H4 (cell line): Measurements from ENCODE around the gene HYAL2. TPM values are rescaled to one million over a fixed set of nuclear protein-coding genes. Genes with fewer than 3 reads are reported as not detected.
A peak's percentile ranks its signal among the peaks of the same experiment; 100 is the strongest.

Experiments used
- DNase-seq: peaks from one replicate; pipeline ENCODE4 v3.0.0-alpha.2; 2015; ENCODE audit warnings: low spot score
- total RNA-seq: library from RNA; depleted of rRNA; stranded (reverse); fragments of >200 nt; shearing (Covaris generic); gene quantifications from 2 replicates; pipeline ENCODE4 v1.2.3, GENCODE V29; 2014

The HYAL2 gene
- total RNA-seq, 1 experiment from 2014 or later = 41.1 TPM

DNA sequence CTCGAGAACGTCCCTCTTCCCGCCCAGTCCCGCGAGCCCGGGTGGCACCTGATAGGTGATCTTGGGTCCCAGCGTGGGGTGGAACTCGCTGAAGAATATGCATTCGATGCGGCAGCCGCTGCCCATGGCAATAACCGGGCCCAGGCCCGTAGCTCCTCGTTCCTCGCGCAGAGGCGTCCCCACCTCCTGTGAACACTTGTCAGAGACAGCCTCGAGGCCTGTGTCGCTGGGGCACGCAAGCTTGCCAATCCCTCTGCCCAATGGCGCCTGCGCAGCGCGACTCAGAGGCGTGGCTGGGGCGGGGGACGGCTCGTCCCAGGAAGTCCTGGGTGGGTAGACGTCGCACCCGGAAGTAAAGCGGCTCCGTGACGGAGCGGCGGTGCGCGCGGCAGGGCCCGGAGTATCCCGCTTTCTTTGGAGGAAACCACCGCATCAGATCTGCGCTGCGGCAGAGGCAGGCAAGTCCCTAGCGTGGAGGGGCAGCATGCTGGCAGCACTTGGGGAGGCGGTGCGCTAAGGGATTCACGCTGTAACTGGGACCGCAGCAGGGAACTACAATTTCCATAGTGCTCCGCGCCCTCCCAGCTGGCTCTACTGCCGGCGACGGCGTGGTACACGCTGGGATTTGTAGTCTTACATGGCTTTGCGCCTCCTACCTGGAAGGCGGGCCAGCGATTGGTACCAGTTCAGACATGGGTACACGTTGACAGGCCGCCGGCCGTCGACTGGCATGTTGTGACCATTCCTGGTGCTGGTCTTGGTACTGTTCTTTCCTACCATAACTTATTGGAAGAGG is 28.2 kb upstream of the HYAL2 start, which contains the start of the genes CYB561D2 and NPRL2:
Gene CYB561D2 (plus strand): TSS at position 336 of the 796 bp plus-strand sequence. CDS start 572 bp downstream, outside the sequence.
Gene NPRL2 (minus strand): TSS at position 249 of the 796 bp plus-strand sequence. CDS start 123 bp downstream, at position 126.
- peak; percentile 86 for DNase-seq

DNA sequence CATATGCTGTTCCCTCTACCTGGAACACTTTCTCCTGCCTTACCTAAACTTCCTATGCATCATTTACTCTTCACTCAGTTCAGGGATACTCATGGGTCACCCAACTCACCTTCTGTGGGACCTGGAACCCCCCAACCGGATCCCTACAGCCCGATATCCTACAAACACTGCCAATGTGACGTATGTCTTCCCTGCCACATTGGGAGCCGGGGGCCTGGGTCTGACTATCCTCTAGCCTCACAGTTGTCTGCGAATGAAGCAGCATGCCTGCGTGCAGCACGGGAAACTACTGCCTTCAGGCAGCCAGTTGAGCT is 27.6 kb upstream of the HYAL2 start:
- DNase-seq = no peak

DNA sequence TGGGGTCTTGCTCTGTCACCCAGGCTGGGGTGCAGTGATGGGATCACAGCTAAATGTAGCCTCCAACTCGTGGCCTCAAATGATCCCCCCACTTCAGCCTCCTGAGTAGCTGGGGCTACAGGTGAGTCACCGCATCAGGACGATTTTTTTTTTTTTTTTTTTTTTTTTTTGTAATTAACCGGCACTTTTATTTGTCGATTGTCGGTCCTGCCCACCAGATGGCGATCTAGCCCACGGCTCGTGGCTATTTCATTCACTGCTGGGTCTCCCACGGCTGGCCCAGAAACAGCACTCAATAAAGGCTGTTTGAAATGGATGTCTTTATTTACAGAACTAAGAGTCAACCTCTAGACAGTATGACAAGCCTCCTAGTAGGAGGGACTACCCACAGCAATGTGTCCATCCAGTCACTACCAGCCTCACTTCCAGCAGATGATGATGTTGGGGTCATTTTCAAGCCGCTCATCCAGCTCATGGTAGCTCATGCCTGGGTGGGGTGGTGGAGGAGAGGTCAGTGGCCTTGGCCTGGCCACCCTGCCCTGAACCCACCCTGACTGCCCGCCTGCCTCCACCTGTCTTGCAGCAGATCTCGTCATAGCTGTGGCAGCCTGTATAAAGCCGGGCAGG is 24.8 kb upstream of the HYAL2 start:
- peak; percentile 61 for DNase-seq

DNA sequence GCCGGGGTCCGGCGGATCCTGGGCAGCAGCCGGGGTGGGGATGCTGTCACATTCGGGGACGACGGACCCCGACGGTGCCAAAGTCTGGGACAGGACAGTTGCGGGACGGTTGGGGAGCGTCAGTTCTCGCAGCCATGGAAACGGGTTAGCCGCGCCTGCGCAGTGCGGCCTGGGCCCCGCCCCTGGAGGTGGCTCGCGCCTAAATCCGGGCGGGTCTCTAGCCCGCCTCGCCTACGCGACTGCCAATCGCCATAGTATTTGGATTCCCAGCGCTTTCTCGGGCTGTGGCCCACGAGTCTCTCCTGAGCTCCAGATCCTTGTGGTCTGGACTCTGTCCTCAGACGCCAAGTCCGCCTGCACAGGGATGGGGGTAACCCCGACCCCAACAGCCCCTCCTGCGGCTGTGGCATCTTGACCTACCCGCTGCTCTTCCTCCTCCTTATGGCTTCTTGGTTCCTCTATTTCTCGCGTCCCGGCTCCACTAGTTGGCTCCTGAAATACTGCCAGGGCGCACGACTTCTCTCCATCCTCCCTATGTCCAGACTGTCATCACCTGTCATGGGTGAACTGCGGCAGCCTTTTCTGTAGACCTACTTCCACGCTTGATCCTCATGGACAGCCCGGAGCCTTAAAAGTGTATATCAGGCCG is 23.2 kb upstream of the HYAL2 start, which contains the start of gene ZMYND10:
Gene ZMYND10 (minus strand): TSS at position 147 of the 649 bp plus-strand sequence. CDS start 153 bp downstream, outside the sequence.
- DNase-seq = no peak

DNA sequence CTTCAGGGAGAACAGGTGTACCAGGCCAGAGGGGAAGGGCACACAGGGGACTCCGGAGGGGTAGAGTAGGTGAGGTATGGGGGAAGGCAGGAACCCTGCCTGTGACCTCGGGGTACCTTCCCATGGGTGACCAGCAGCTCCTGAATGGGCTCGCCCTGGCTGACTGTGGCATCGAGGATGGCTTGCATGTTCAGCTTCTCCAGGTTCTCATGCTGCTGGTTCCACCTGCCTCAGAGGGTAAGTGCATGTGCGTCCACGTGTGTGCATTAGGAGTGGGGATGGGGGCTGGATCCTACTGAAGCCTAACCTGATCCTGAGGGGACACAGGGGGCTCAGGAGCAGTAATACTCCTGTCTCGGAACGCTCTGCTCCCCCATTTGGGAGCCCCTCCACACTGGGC is 22.5 kb upstream of the HYAL2 start:
- DNase-seq = no peak

DNA sequence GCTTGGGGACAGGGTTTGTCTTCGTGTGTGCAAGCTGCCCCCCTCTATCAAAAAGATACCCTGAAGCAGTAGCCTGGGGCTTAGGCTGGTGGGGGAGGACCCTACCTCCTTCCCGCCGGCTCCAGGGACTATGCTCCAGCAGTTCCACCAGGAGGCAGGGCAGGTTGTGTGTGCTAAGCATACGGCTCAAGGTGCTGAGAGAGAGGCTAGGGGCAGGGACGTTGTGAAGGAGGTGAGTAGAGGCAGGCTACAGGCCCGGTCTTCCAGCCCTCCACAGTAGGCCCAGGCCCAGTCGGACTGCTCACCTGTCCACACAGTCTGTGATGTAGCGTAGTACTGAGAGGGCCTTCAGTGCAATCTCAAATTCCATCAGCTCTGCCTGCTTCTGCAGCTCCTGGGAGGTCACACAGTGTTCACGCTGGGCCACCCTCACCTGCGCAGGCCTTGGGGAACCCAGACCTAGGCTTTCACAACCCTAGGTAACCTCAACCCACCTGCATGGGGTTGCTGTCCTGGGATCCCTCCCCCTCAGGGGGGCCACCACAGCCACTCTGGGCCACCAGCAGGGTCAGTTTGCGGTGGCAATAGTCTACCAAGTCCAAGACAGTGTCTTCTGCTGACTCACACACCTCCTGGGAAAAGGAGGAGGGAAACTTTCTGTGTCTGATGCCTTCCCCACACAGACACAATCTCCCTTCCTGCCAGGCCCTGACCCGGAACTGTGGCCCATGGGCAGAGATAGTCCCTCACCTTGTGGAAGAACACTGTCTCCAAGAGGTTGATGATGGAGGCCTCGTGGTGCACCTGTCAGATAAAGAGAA is 20.5 kb upstream of the HYAL2 start:
- no peak for DNase-seq

DNA sequence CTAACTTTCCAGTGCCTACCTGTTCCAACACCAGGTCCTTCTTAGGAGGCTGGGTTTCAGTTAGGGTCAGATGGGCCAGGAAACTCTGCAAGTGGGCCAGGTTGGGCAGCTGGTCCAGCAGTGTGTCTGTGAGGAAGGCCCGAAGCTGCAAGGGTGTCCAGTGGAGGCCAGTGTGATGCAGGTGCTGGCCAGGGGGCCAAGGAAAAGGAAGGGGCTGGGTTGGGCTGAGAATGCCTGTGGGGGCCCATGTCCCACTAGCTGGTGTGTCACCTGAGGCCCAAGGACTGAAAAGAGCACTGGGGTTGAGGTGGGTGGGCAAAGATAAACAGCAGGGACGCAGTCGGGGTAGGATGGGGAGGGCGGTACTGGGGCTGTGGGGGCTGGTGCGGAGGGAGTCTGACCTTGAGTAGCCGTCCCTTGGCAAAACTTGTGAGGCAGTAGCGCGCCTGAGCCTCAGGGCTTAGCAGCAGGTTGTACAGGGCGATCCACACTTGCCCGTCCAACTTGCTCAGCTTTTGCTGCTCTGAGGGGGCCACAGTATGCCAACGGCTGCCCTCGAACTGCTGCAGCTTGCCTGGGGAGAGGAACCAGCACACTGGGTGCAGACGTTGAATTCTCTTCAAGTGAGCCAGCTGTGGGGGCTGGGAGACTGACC is 19.6 kb upstream of the HYAL2 start:
- DNase-seq = no peak

DNA sequence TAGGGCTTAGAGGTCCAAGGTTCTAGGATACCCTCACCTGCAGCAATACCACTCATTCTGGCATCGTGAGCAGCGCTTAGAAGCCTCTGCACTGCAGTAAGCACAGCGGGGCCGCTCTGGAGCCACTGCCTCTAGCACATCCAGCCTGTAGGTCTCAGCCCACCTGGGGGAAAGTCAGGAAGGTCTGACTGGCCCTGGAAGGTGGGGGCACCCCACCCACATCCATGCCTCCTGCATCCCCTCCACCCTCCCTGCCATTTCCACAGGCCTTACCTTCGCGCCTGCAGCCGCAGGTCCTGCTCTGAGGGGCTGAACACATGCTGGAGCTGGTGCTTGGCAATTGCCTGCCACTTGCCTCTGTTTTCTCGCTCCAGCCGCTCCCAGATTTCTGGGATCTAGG is 19.0 kb upstream of the HYAL2 start:
- DNase-seq = no peak

DNA sequence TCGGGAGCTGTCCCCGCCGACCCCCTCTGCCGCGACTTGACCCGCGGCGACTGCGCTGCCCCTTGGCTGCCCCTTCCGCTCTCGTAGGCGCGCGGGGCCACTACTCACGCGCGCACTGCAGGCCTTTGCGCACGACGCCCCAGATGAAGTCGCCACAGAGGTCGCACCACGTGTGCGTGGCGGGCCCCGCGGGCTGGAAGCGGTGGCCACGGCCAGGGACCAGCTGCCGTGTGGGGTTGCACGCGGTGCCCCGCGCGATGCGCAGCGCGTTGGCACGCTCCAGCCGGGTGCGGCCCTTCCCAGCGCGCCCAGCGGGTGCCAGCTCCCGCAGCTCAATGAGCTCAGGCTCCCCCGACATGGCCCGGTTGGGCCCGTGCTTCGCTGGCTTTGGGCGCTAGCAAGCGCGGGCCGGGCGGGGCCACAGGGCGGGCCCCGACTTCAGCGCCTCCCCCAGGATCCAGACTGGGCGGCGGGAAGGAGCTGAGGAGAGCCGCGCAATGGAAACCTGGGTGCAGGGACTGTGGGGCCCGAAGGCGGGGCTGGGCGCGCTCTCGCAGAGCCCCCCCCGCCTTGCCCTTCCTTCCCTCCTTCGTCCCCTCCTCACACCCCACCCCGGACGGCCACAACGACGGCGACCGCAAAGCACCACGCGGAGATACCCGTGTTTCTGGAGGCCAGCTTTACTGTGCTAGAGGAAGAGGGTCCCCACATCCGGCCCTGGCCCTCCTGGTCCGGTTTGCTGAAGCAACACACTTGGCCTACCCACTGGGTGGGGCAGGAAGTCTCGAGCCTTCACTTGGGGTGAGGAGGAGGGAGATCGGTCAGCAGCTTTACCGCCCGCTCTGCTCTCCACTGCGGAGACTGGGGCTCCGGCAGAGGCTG is 18.1 kb upstream of the HYAL2 start, which contains the start of gene RASSF1:
Gene RASSF1 (minus strand): TSS at position 389 of the 882 bp plus-strand sequence. CDS start 31 bp downstream, at position 358.
- DNase-seq = no peak

DNA sequence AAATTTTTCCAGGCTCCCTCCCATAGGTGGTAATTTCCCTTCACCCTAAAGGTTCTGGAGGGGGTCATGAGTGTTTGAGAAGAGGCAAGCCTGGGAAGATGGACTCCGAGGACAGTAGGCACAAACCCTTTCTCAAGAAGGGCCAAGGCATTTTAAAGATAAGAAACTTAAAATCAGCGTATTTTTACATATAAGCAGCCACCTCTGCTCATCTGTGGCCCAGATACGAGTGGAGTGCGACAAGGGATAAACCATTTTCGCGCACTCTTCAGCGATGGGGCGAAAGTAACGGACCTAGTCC is 17.6 kb upstream of the HYAL2 start:
- DNase-seq = no peak

DNA sequence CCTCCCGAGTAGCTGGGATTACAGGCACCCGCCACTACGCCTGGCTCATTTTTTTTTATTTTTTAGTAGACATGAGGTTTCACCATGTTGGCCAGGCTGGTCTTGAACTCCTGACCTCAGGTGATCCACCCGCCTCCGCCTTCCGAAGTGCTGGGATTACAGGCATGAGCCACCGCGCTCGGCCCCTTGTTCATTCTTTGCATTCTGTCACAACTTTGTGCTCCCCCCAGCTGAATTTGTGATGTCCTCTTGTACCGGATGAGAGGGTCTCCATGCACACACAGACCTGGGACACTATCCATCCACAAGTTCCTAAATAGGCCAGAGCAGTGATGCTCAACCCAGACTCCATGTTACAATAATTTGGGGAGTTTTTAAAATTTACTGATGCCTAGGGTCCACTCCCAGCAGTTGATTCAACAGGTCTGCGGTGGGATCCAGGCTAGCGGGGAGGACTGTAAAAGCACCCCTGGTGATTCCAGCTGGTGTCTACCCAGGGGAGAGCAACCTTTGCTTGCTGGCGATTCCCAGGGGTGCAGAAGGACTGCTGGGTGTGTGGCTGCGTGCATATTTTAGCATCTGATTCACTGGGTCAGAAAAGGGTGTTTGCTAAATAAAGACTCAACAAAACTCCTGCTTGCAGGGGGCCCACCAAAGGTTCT is 17.1 kb upstream of the HYAL2 start:
- no peak for DNase-seq

DNA sequence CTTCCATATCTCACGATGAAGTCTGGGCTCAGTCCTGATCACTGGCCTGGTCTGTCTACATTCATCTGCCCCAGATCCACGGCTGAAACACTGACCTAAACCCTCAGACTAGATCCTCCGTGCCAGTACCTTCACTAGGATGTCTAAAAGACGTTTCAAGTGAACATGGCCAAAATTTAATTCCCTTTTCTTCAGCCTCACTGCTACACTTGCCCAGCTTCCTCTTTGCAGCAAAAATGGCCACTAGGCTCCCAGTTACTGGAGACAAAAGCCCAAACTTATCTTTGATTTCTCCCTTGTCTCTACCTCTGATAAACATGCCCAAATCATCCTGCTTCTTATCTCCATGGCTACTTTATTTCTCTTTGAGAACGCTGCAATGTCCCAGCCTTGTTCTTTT is 16.4 kb upstream of the HYAL2 start:
- no peak for DNase-seq

DNA sequence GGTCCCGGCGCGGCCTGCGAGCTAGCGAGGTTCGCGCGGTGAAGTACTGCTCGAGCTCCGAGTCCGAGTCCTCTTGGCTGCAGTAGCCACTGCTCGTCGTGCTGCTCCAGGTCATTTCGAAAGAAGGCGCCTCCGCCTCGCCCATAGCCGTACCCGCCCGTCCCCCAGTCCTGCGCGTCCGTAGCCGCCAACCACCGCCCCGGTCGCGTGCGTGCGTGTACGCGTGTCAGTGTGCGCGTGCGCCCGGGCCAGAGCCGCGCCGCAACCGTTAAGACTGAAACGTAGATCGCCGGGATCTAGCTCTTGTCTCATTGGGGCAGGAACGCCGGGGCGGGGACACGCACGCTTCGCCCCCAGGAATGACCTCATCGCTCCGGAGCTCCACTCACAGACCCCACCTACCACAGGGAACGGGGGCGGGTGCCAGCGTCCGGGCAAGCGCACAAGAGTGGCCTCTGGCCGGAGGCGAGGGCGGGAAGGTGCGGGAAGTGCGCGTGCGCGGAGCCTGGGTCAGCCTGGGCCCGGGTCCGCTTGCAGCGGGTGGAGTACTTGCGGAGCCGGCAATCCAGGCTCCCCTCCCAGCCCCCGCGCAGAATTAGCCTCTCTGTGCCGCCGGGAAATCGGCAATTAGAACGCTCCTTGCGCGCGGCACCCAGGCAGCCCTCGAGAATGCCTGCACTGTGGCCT is 14.8 kb upstream of the HYAL2 start:
- DNase-seq = peak; percentile 97

DNA sequence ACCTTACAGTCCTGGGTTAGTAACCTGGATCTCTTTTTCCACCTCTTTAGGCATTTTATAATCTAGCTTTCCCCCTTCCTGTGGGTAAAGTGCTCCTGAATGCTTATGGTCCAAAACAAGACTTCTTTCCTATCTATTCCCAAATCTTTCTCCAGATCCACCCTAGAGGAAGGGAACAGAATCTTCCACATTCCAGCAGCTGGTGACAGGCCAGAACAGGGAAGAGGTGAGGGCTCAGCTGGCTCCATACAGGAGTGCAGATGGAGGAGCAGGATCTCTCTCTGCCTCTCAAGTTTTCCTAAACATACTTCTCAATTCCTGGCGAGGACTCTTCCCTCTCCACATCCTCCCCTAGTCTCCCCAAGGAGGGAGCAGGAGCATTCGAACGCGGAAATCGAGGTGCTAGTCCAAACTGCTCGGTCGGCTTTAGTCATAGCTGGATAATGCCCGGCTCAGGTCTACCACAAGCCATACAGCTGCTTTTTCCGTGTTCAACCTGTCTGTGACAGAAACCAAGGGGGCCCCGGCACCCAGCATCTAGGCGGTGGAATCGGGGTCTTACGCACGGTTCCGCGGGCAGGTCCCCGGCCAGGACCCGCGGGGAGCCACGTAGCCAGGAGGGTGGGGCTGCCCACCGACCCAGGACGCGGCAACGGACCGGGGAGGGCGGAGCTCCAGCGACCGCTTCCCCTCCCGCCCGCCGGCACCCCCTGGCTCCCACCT is 14.1 kb upstream of the HYAL2 start:
- DNase-seq = no peak

DNA sequence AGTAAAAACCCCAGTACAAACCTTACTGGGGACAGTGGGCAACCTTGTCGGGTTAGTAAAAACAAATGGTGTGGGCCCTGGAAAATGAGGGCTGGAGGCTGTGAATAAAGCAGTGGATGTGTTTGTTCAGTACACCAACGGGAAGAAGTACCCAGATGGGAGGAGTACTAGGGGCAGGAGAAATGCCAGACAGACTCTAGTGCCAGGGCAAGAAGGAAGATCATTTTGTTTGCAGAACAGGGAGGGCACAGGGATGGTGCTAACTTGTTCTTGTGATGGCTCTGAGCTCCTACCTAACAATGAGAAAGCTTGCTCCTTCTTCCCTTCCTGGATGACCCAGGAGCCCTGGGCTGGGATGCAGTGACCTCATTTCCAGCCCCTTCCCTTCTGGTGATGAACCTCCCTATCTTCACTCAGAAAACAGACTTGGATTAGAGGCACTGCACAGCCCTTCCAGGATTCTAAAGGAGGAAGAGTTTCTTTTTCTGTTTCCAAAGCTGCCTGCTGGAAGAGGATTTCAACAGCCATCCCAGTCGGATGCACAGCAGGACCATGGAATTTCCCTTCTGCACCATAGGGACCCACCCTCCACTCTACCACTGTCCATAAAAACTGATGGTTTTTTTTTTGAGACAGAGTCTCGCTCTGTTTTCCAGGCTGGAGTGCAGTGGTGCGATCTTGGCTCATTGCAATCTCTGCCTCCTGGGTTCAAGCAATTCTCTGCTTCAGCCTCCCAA is 12.0 kb upstream of the HYAL2 start:
- no peak for DNase-seq

DNA sequence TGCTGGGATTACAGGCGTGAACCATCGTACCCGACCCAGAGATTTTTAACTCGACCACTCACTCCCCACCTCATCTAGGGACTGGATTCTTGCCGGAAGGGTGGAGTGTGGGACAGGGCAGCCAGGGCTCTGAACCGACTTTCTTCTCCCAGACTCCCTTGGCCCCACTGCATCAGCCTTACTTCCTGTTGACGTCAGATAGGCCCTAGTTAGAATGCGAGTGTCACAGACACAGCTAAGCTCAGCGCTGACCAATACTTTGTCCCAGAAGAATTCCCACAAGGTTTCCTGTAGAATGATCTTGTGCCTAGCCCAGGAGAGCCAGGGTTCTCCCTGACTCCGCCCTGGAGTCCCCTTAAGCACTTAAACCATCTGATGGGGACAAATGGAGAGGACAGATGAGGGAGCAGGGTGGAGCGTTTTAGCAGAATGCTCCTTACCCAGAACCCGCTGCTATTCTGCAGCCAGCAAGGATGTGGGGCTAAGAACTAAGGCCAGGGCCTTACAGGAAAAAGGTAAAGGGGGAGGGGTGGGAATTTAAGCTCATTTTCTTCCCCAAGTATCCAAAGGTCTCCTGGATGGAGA is 11.3 kb upstream of the HYAL2 start:
- no peak for DNase-seq

DNA sequence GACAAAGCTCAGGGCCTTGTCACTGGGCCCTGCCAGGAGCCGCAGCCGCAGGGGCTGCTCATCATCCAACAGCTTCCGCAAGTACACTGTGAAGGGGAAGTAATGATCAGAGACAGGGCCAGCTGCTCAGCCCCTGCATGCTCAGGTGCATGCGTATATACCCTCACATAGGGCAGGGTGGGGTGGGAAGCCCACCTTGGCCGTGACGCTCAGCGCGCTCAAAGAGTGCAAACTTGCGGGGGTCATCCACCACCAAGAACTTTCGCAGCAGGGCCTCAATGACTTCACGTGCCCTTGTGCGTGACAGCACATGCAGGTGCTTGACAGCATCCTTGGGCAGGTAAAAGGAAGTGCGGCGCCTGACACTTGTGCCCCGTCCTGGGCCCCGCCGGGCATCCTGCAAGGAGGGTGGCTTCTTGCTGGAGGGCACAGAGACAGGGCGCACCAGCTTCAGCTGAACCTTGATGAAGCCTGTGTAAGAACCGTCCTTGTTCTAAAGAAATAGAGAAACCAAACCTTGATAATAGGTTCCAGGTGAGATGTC is 8.9 kb upstream of the HYAL2 start:
- DNase-seq = no peak
